GM12878 (cell line): Measurements from ENCODE around the gene SAMD3.

Source experiments
- ATF3 ChIP-seq: IDR thresholded peaks from 2 replicates; pipeline ENCODE4 v1.6.1; 2011; ENCODE audit warnings: low read depth, mild to moderate bottlenecking, low read length, moderate library complexity, borderline replicate concordance; ENCODE audit errors: extremely low read depth
- BHLHE40 ChIP-seq, 2 experiments: fragments of 450-650 bp in 1 of 2; IDR thresholded peaks; 2 replicates each; pipeline ENCODE4 v1.6.1; 2011 to 2017; ENCODE audit warnings: low read depth in 2 of 2, borderline replicate concordance in 1 of 2, improper control_type of control experiment in 1 of 2, low read length in 1 of 2, mild to moderate bottlenecking in 1 of 2
- CTCF ChIP-seq, 3 experiments: IDR thresholded peaks in 2 of 3; conservative IDR thresholded peaks in 1 of 3; 2 replicates each; pipeline ENCODE4 v1.5.1; 2011; ENCODE audit warnings: low read depth in 3 of 3, low read length in 3 of 3, mild to moderate bottlenecking in 3 of 3, control low read depth in 2 of 3, moderate library complexity in 2 of 3, inconsistent platforms in 1 of 3, mixed read lengths in 1 of 3; ENCODE audit not compliant: control insufficient read depth in 2 of 3, insufficient read depth in 1 of 3; ENCODE audit errors: extremely low read depth in 1 of 3
- EED ChIP-seq: sonication (generic); IDR thresholded peaks from 2 replicates; pipeline ENCODE4 v1.6.1; 2016; ENCODE audit warnings: antibody characterized with exemption, low read depth
- EP300 ChIP-seq, 2 experiments: fragments of 150-350 bp in 1 of 2; IDR thresholded peaks; 2 replicates each; pipeline ENCODE4 v1.6.1; 2011 to 2012; ENCODE audit warnings: low read depth in 2 of 2, low read length in 2 of 2, borderline replicate concordance in 1 of 2, improper control_type of control experiment in 1 of 2, inconsistent platforms in 1 of 2; ENCODE audit not compliant: control insufficient read depth in 1 of 2
- EZH2 ChIP-seq: IDR thresholded peaks from 2 replicates; pipeline ENCODE4 v1.6.1; 2012; ENCODE audit warnings: low read depth, mild to moderate bottlenecking, control low read depth, inconsistent platforms, low read length, borderline replicate concordance; ENCODE audit not compliant: control insufficient read depth
- MEF2A ChIP-seq: IDR thresholded peaks from 2 replicates; pipeline ENCODE4 v1.6.1; 2011; ENCODE audit warnings: low read depth, mild to moderate bottlenecking, low read length, moderate library complexity; ENCODE audit not compliant: insufficient read depth
- NFYB ChIP-seq: IDR thresholded peaks from 2 replicates; pipeline ENCODE4 v1.6.1; 2011; ENCODE audit warnings: low read depth, mild to moderate bottlenecking, low read length, improper control_type of control experiment, moderate library complexity; ENCODE audit not compliant: insufficient read depth
- POLR2A ChIP-seq: IDR thresholded peaks from 2 replicates; pipeline ENCODE4 v1.6.1; 2011; ENCODE audit warnings: low read depth, mild to moderate bottlenecking, low read length
- POLR2AphosphoS5 ChIP-seq: IDR thresholded peaks from 2 replicates; pipeline ENCODE4 v1.6.1; 2011; ENCODE audit warnings: mild to moderate bottlenecking, low read length, inconsistent platforms
- REST ChIP-seq: IDR thresholded peaks from 2 replicates; pipeline ENCODE4 v1.6.1; 2012; ENCODE audit warnings: mild to moderate bottlenecking, low read depth, low read length
- SUZ12 ChIP-seq: fragments of 200-600 bp; sonication (generic); IDR thresholded peaks from one replicate; pipeline ENCODE4 v1.6.1; 2018; ENCODE audit warnings: antibody characterized with exemption, mild to moderate bottlenecking; ENCODE audit not compliant: unreplicated experiment
- TF ChIP-seq, protein P1 (sequence below): fragments of 450-650 bp; formaldehyde crosslinking; IDR thresholded peaks from 2 replicates; pipeline ENCODE4 v1.4.0; 2020; ENCODE audit warnings: mild to moderate bottlenecking, moderate library complexity

DNA sequence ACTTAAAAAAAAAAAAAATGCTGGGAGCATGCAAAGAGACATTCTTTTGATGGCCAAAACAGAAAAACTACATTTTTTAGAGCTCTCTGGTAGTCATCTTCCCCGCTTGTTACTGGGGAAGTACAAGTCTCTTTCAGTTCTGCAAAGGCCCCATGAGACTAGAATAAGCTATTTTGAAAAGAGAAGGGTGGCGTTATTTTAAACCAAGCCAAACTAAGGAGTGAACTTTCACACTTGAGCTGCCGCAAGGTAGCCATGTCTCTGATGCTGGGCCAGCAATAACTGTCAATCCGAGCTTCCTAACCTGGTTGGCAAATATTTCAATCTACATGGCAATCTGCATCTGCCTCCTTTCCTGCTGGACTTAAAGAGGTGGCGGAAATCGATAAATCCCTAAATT lies 107.7 kb downstream of the SAMD3 start:
- TF ChIP-seq EZH2 (no peak), EED (no peak), POLR2A (no peak), CTCF (IDR thresholded peaks at IDR 0.05 in 2 of 3, conservative IDR thresholded peaks at IDR 0.05 in 1 of 3; ENCODE audit: control insufficient read depth in 2 of 3, extremely low read depth in 1 of 3, insufficient read depth in 1 of 3, low read depth in 3 of 3, low read length in 3 of 3) (no peak), EP300 (IDR thresholded peaks at IDR 0.05; ENCODE audit: borderline replicate concordance in 1 of 2, control insufficient read depth in 1 of 2, low read depth in 2 of 2, low read length in 2 of 2) (no peak; a peak in 1 of 4 replicates), MEF2A (peak; percentile 81), REST (no peak), BHLHE40 (IDR thresholded peaks at IDR 0.05; ENCODE audit: borderline replicate concordance in 1 of 2, low read depth in 2 of 2, low read length in 1 of 2) (0 out of 4 replicates have a peak, but pooled peaks of 1 of the 2 experiments have one; percentile 29), ATF3 (no peak), SUZ12 (no peak), POLR2AphosphoS5 (no peak), NFYB (no peak)
- TF ChIP-seq, protein P1, sequence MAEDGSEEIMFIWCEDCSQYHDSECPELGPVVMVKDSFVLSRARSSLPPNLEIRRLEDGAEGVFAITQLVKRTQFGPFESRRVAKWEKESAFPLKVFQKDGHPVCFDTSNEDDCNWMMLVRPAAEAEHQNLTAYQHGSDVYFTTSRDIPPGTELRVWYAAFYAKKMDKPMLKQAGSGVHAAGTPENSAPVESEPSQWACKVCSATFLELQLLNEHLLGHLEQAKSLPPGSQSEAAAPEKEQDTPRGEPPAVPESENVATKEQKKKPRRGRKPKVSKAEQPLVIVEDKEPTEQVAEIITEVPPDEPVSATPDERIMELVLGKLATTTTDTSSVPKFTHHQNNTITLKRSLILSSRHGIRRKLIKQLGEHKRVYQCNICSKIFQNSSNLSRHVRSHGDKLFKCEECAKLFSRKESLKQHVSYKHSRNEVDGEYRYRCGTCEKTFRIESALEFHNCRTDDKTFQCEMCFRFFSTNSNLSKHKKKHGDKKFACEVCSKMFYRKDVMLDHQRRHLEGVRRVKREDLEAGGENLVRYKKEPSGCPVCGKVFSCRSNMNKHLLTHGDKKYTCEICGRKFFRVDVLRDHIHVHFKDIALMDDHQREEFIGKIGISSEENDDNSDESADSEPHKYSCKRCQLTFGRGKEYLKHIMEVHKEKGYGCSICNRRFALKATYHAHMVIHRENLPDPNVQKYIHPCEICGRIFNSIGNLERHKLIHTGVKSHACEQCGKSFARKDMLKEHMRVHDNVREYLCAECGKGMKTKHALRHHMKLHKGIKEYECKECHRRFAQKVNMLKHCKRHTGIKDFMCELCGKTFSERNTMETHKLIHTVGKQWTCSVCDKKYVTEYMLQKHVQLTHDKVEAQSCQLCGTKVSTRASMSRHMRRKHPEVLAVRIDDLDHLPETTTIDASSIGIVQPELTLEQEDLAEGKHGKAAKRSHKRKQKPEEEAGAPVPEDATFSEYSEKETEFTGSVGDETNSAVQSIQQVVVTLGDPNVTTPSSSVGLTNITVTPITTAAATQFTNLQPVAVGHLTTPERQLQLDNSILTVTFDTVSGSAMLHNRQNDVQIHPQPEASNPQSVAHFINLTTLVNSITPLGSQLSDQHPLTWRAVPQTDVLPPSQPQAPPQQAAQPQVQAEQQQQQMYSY (CRISPR knock-in tag) = no peak
